Duodenal mucosa (tissue), 2 donors: ENCODE measurements around the gene MYLIP.
A peak's percentile ranks its signal among the peaks of the same experiment; 100 is the strongest.

ENCODE experiments used
- H3K27ac ChIP-seq: one replicate; pipeline ENCODE4 v1.7.0; 2013; ENCODE audit warnings: low read depth, low read length
- H3K27me3 ChIP-seq, 2 donors: one replicate each; pipeline ENCODE4 v1.7.0; 2013; ENCODE audit warnings: low read length in 2 of 2, control low read depth in 1 of 2; ENCODE audit not compliant: insufficient read depth in 2 of 2, control insufficient read depth in 1 of 2
- H3K36me3 ChIP-seq, 2 donors: one replicate each; pipeline ENCODE4 v1.7.0; 2013; ENCODE audit warnings: low read length in 2 of 2, control low read depth in 1 of 2; ENCODE audit not compliant: insufficient read depth in 2 of 2, control insufficient read depth in 1 of 2
- H3K4me1 ChIP-seq, 2 donors: one replicate each; pipeline ENCODE4 v1.7.0; 2013; ENCODE audit warnings: low read length in 2 of 2, control low read depth in 1 of 2; ENCODE audit not compliant: insufficient read depth in 2 of 2, control insufficient read depth in 1 of 2
- H3K4me3 ChIP-seq, 2 donors: one replicate each; pipeline ENCODE4 v1.7.0; 2013; ENCODE audit warnings: low read length in 2 of 2, low read depth in 1 of 2
- H3K9ac ChIP-seq, 2 donors: one replicate each; pipeline ENCODE4 v1.7.0; 2013; ENCODE audit warnings: low read length in 2 of 2, low read depth in 1 of 2
- H3K9me3 ChIP-seq, 2 donors: one replicate each; pipeline ENCODE4 v1.7.0; 2013; ENCODE audit warnings: low read length in 2 of 2, control low read depth in 1 of 2; ENCODE audit not compliant: control insufficient read depth in 1 of 2

The MYLIP gene

DNA sequence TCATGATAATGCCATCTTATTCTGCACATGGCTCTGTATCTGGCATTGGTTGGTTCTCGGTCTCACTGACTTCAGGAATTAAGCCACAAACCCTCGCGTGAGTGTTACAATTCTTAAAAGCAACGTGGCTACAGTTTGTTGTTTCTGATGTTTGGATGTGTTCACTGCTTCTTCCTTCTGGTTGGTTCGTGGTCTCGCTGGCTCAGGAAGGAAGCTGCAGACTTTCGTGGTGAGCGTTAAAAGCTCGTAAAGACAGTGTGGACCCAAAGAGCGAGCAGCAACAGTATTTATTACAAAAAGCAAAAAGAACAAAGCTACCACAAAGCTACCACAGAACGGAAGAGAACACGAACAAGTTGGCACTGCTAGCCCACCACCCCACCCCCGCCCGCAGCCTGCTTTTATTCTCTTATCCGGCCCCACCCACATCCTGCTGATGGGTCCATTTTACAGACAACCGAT is 51.1 kb downstream of the MYLIP start:
- Histone ChIP-seq H3K36me3 (no peaks in the 10 kb centered on the region), H3K9ac (no peak overlapping the region), H3K27me3 (no peaks in the 10 kb centered on the region), H3K27ac (no peak overlapping the region), H3K9me3 (no peaks in the 10 kb centered on the region), H3K4me1 (peaks cover 6 to 24% of the 10 kb centered on the region in 2 donors), H3K4me3 (peak overlapping the region in 1 of 2 donors; percentile 23)

DNA sequence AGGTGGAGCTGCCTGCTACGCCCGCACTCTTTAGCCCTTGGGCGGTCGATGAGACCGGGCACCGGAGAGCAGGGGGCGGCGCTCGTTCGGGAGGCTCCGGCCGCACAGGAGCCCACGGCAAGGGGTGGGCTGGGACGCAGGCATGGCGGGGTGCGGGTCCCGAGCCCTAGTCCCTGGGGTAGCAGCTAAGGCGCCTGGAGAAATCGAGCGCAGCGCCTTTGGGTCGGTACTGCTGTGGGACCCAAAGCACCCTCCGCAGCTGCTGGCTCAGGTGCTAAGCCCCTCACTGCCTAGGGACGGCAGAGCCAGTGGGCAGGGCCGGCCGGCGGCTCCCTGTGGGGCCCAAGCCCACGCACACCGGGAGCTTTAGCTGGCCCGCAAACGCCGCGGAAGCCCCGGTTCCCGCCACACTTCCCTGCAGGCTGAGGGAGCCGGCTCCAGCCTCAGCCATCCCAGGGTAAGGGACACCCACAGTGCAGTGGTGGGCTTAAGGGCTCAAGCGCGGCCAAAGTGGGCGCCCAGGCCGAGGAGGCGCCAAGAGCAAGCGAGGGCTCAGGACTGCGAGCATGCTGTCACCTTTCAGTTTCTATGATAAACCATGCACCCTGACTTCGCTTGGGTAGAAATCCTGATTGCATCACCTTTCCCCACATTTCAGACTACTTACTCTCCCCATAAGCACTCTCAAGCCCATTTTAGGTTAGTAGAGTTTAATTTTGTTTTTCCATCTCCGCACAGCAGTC is 52.0 kb downstream of the MYLIP start:
- Histone ChIP-seq H3K27ac (no peak overlapping the region), H3K36me3 (no peaks in the 10 kb centered on the region), H3K4me3 (no peak overlapping the region), H3K9me3 (no peaks in the 10 kb centered on the region), H3K27me3 (no peaks in the 10 kb centered on the region), H3K4me1 (peaks cover 8 to 24% of the 10 kb centered on the region in 2 donors), H3K9ac (no peak overlapping the region)

DNA sequence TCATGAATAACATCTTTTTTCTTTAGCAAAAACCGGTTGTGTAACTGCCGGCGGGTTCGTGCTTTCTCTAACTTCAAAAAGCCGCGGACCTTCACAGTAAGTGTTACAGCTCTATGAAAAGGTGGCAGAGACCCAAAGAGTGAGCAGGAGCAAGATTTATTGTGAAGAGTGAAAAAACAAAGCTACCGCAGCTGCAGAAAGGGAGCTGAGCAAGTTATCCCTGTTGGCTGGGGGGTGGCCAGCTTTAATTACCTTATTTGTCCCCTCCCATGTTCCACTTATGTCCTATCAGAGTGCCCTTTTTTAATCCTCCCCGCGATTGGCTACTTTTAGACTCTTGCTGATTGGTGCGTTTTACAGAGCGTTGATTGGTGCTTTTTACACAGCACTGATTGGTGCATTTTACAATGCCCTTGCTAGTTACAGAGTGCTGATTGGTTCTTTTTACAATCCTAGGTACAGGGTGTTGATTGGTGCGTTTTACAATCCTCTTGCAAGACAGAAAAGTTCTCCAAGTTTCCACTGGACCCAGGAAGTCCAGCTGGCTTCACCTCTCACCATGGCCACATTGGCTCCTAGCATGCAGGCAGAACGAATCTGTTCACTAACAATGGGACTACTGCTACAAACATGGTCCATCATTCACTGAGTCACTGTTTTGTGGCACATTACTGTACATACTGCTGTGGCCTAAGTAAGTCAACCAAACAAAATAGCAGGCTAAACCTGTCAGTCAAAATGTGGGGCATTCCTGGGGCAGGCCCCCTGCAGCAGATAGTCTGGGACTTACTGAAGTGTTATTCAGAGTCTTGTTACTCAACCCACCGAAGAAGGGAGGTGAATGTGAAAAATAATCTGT is 52.8 kb downstream of the MYLIP start:
- H3K4me1 ChIP-seq, result peaks cover 8 to 24% of the 10 kb centered on the region in 2 donors
- no peaks in the 10 kb centered on the region for H3K27me3 ChIP-seq
- no peaks in the 10 kb centered on the region for H3K9me3 ChIP-seq
- no peak overlapping the region for H3K27ac ChIP-seq
- H3K9ac ChIP-seq, result no peak overlapping the region
- no peaks in the 10 kb centered on the region for H3K36me3 ChIP-seq
- H3K4me3 ChIP-seq, result no peak overlapping the region

- Histone ChIP-seq H3K9me3 (no peaks in the 10 kb centered on the region), H3K9ac (no peak overlapping the region), H3K36me3 (no peaks in the 10 kb centered on the region), H3K4me3 (no peak overlapping the region), H3K27me3 (no peaks in the 10 kb centered on the region), H3K4me1 (peaks cover 12 to 33% of the 10 kb centered on the region in 2 donors), H3K27ac (no peak overlapping the region)
Measured at GRCh38 chr6:16183187-16183664, 54.3 kb downstream of the MYLIP start.

DNA sequence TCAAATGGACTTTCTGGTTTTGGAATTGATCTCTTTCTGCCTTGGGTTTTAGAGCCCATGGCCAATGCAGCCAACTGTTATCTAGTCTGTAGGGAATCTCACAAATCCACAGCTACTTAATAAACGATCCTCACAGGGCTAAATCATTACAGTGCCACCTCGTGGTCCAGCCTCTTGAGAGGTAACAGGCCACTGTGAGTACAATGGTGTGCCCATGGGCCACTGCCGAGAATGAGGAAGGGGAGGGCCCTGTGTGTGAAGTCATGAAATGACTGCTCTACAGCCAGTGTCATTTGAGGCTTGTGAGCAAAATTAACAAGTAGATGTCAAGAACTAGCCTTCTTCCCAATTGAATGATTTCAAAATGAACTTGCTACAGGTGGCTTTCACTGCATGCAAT is 55.2 kb downstream of the MYLIP start:
- H3K4me3 ChIP-seq, result peak overlapping the region in 1 of 2 donors; percentile 50
- no peaks in the 10 kb centered on the region for H3K9me3 ChIP-seq
- no peaks in the 10 kb centered on the region for H3K36me3 ChIP-seq
- peaks cover 12 to 29% of the 10 kb centered on the region in 2 donors for H3K4me1 ChIP-seq
- no peaks in the 10 kb centered on the region for H3K27me3 ChIP-seq
- H3K27ac ChIP-seq, result no peak overlapping the region
- no peak overlapping the region for H3K9ac ChIP-seq

DNA sequence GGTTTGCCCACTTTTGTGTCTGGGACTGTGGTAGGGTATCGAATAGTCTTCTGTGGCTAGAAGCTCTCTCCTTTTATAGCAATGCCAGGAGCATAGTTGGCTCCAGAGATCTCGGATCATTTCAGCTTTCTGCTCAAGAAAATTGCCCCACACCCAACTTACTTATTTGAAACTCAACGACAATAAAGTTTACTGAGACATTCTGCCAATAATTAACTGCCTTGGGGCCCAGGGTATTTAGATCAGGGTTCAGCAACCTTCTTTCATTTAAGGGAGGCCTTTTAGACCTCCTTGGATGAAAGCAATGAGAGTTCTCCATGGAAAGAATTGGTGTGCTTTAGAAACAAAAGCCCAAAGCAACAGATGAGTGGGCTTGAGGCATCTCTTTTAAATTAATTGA is 55.7 kb downstream of the MYLIP start:
- Histone ChIP-seq H3K27me3 (no peaks in the 10 kb centered on the region), H3K9ac (no peak overlapping the region), H3K9me3 (no peaks in the 10 kb centered on the region), H3K27ac (no peak overlapping the region), H3K4me3 (peak overlapping the region in 1 of 2 donors; percentile 50), H3K4me1 (peaks cover 12 to 30% of the 10 kb centered on the region in 2 donors), H3K36me3 (no peaks in the 10 kb centered on the region)

DNA sequence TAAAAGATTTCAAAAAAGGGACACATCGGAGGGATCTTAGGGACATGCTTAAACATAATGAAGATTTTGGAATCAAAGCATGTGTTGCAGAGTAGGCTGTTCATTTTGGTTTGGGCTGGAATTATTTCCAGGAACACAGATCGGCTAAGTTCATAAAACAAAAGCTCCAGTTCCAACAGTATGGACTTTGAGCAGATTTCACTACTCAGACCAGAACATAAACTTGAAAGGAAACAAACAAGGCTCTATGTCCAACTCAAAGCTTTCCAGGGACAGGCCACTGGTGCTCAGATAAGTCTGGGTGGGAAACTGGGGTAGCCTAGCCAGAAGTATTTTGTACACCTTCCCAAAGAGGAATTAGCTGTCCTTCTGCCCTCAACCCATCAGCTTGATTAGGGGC is 58.3 kb downstream of the MYLIP start:
- Histone ChIP-seq H3K27me3 (no peaks in the 10 kb centered on the region), H3K9ac (no peak overlapping the region), H3K9me3 (no peaks in the 10 kb centered on the region), H3K4me1 (peaks cover 12 to 41% of the 10 kb centered on the region in 2 donors), H3K27ac (no peak overlapping the region), H3K36me3 (no peaks in the 10 kb centered on the region), H3K4me3 (no peak overlapping the region)

- H3K36me3 ChIP-seq, result no peaks in the 10 kb centered on the region
- H3K9me3 ChIP-seq, result no peaks in the 10 kb centered on the region
- H3K4me1 ChIP-seq, result peaks cover 4 to 21% of the 10 kb centered on the region in 2 donors
- no peaks in the 10 kb centered on the region for H3K27me3 ChIP-seq
- H3K27ac ChIP-seq, result no peak overlapping the region
- no peak overlapping the region for H3K9ac ChIP-seq
- peak overlapping the region in 1 of 2 donors; percentile 28 for H3K4me3 ChIP-seq
Measured at GRCh38 chr6:16190214-16190613, 61.3 kb downstream of the MYLIP start.

DNA sequence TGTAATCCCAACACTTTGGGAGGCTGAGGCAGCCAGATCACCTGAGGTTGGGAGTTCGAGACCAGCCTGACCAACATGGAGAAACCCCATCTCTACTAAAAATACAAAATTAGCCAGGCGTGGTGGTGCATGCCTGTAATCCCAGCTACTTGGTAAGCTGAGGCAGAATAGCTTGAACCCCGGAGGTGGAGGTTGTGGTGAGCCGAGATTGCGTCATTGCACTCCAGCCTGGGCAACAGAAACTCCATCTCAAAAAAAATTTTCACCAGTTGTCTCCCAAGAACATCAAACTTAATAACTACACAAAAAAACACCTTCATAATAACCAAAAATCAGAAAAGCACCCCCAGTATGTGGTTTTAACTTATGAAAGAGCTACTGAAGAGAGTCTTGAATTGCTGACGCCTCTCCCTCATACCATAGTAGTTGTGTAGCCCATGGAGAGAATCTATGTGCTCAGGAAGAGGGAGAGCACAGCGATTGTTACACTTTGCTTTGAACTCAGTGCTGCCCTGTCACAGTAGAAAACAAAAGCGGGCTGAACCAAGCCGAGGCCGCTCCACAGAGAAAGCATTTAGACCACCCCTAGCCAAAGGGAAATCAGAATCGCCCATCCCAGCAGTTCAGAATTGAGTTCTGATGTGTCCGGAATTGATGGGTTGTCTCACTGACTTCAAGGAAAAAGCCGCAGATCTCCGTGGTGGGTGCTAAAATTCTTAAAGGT is 67.5 kb downstream of the MYLIP start:
- no peaks in the 10 kb centered on the region for H3K9me3 ChIP-seq
- H3K9ac ChIP-seq, result no peak overlapping the region
- H3K4me1 ChIP-seq, result peaks cover 7 to 12% of the 10 kb centered on the region in 2 donors
- H3K4me3 ChIP-seq, result no peak overlapping the region
- H3K36me3 ChIP-seq, result no peaks in the 10 kb centered on the region
- no peaks in the 10 kb centered on the region for H3K27me3 ChIP-seq
- no peak overlapping the region for H3K27ac ChIP-seq
